Muscle of back (tissue), 11 donors: ENCODE measurements around the gene VGF. TPM values are rescaled to one million over a fixed set of nuclear protein-coding genes. Genes with fewer than 3 reads are reported as not detected.
"Not testable (repeated sequence)": the region's sequence is repeated elsewhere in the genome, so short reads cannot be mapped to it uniquely, and the experiment has no call there.

Experiments used
- DNase-seq, 3 donors: peaks; one replicate each; pipeline versions ENCODE4 v3.0.0 to v3.0.0-alpha.2; 2013
- polyA plus RNA-seq, 10 donors: library from polyadenylated mRNA; unstranded; fragments of 120-200 nt; gene quantifications; one replicate each; pipeline ENCODE4 v1.2.1, GENCODE V29; 2013; ENCODE audit not compliant: insufficient read length in 10 of 10

VGF gene
- polyA plus RNA-seq, 10 donors = not detected

- DNase-seq = no peak
Observed at GRCh38 chr7:101119876-101120275, 45.5 kb downstream of the VGF start.

- DNase-seq = no peak
Observed at GRCh38 chr7:101118856-101119255, 46.5 kb downstream of the VGF start.

GRCh38 chr7:101116898-101117297, 48.5 kb downstream of the VGF start:
- DNase-seq = no peak

DNA sequence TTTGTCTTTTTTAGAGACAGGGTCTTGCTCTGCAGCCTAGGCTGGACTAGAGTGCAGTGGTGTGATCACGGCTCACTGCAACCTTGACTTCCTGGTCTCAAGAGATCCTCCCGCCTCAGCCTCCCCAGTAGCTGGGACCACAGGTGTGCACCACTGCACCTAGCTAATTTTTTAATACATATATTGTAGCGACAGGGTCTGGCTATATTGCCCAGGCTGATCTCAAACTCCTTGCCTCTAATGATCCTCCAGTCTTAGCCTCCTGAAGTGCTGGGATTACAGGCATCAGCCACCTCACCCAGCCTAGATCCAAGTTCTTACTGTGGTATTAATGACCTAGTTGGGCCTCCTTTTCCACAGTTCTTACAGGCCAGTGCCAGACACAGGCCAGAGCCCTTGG, 50.2 kb downstream of the VGF start:
- DNase-seq = no peak

GRCh38 chr7:101114492-101114891, 50.9 kb downstream of the VGF start:
- DNase-seq = no peak

DNA sequence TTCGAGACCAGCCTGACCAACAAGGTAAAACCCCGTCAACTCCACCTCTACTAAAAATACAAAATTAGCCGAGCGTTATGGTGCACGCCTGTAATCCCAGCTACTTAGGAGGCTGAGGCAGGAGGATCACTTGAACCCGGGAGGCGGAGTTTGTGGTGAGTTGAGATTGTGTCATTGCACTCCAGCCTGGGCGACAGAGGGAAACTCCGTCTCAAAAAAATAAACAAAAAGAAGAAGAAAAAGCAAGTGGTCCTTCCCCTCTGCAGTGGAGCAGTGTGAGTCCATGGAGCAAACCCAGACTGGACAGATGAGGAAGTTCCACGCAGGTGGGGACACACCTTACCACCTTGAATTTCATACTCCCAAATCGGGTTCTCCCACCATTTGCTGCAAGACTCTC, 51.5 kb downstream of the VGF start:
- no peak for DNase-seq

DNA sequence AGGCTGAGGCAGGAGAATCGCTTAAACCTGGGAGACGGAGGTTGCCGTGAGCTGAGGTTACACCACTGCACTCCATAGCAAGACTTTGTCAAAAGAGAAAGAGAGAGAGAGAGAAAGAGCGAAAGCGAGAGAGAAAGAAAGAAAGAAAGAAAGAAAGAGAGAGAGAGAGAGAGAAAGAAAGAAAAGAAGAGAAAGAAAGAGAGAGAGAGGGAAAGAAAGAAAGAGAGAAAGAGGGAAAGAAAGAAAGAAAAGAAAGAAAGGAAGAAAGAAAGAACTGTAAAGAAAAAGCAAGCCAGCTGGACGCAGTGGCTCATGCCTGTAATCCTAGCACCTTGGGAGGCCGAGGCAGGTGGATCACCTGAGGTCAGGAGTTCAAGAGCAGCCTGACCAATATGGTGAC, 52.2 kb downstream of the VGF start:
- DNase-seq = not testable (repeated sequence)

Other genes with a start within 250 kb of the VGF start
- gene MUC3A, start 216.0 kb downstream of the VGF start, polyA plus RNA-seq = under 1 TPM; 0.09 to 0.83 (median 0.17) TPM
- gene MUC12, start 196.0 kb downstream of the VGF start, polyA plus RNA-seq = 1 to 10 TPM in 1 of 10 donors, under 1 TPM in 9; 0.34 to 1.1 (median 0.79) TPM
- gene MUC17, start 145.5 kb downstream of the VGF start, polyA plus RNA-seq = under 1 TPM in 1 of 10 donors, not detected in 9; 0.04 TPM
- 10 to 100 TPM in 2 of 10 donors, 1 to 10 TPM in 8; 5.7 to 11.5 (median 8.8) TPM for gene TRIM56, start 80.1 kb downstream of the VGF start, polyA plus RNA-seq
- gene SERPINE1, start 38.5 kb downstream of the VGF start, polyA plus RNA-seq = 1 to 10 TPM; 1.9 to 5.2 (median 4.6) TPM
- gene AP1S1, start 11.1 kb downstream of the VGF start, polyA plus RNA-seq = 10 to 100 TPM; 17.0 to 43.3 (median 22.1) TPM
- not detected for gene NAT16, start 14.7 kb upstream of the VGF start, polyA plus RNA-seq
- gene MOGAT3, start 35.5 kb upstream of the VGF start, polyA plus RNA-seq = under 1 TPM in 2 of 10 donors, not detected in 8; 0.16 to 0.25 TPM
- gene PLOD3, start 52.0 kb upstream of the VGF start, polyA plus RNA-seq = 10 to 100 TPM; 37.4 to 72.9 (median 46.4) TPM
- gene ZNHIT1, start 52.6 kb upstream of the VGF start, polyA plus RNA-seq = 10 to 100 TPM; 35.6 to 53.8 (median 41.2) TPM
- gene CLDN15, start 72.2 kb upstream of the VGF start, polyA plus RNA-seq = 1 to 10 TPM; 4.3 to 8.7 (median 6.2) TPM
- 100 to 1,000 TPM in 9 of 10 donors, 10 to 100 TPM in 1; 99.3 to 141 (median 119) TPM for gene FIS1, start 79.5 kb upstream of the VGF start, polyA plus RNA-seq
- gene IFT22, start 156.2 kb upstream of the VGF start, polyA plus RNA-seq = 10 to 100 TPM; 24.0 to 36.0 (median 25.7) TPM
- 1 to 10 TPM in 7 of 10 donors, under 1 TPM in 3; 0.50 to 9.9 (median 1.2) TPM for gene COL26A1, start 197.3 kb upstream of the VGF start, polyA plus RNA-seq